22Rv1 (cell line): ENCODE data around the gene SLC2A2.

Experiments
- CTCF ChIP-seq: fragments of 450-650 bp; IDR thresholded peaks from 2 replicates; pipeline ENCODE4 v1.5.1; 2017; ENCODE audit warnings: mild to moderate bottlenecking
- ZFX ChIP-seq: fragments of 450-650 bp; IDR thresholded peaks from 2 replicates; pipeline ENCODE4 v1.6.1; 2017; ENCODE audit warnings: antibody characterized with exemption, borderline replicate concordance

GRCh38 chr3:171056528-171056927 lies 30.0 kb upstream of the SLC2A2 start:
- TF ChIP-seq CTCF = no peak
- no peak for TF ChIP-seq ZFX
